Transverse colon (tissue), 4 donors: ENCODE results near the gene ZNF791. TPM values are rescaled to one million over a fixed set of nuclear protein-coding genes. Genes with fewer than 3 reads are reported as not detected.

Source experiments
- DNase-seq: peaks from one replicate; pipeline ENCODE4 v3.0.0-alpha.2; 2019
- H3K27ac ChIP-seq, 4 donors: fragments of 200-600 bp; sonication (generic); 2 replicates each; pipeline ENCODE4 v1.5.1; 2016 to 2018; ENCODE audit warnings: inconsistent platforms in 4 of 4
- H3K27me3 ChIP-seq: fragments of 200-600 bp; sonication (generic); 2 replicates; pipeline ENCODE4 v1.5.1; 2017; ENCODE audit warnings: inconsistent platforms
- H3K36me3 ChIP-seq, 4 donors: fragments of 200-600 bp; sonication (generic); 2 replicates each; pipeline ENCODE4 v1.5.1; 2017 to 2019; ENCODE audit warnings: inconsistent platforms in 4 of 4
- H3K4me1 ChIP-seq, 4 donors: fragments of 200-600 bp; sonication (generic); 2 replicates each; pipeline ENCODE4 v1.5.1; 2017 to 2020; ENCODE audit warnings: inconsistent platforms in 4 of 4
- H3K4me3 ChIP-seq, 4 donors: fragments of 200-600 bp; sonication (generic); 1 replicate in 1 of 4; 2 replicates in 3 of 4; pipeline versions ENCODE4 v1.5.1 to v1.6.1; 2017 to 2019; ENCODE audit warnings: inconsistent platforms in 4 of 4
- H3K9me3 ChIP-seq, 2 donors: fragments of 200-600 bp; sonication (generic); 2 replicates each; pipeline ENCODE4 v1.5.1; 2017 to 2019; ENCODE audit warnings: inconsistent platforms in 2 of 2
- EP300 ChIP-seq: sonication (generic); formaldehyde crosslinking; IDR thresholded peaks from one replicate; pipeline ENCODE4 v1.6.1; 2017; ENCODE audit warnings: antibody characterized with exemption, low read depth
- POLR2A ChIP-seq: fragments of 450-650 bp; IDR thresholded peaks from one replicate; pipeline ENCODE4 v1.6.1; 2016; ENCODE audit warnings: antibody characterized with exemption, mild to moderate bottlenecking, moderate library complexity
- POLR2AphosphoS5 ChIP-seq, 3 donors: sonication (generic); formaldehyde crosslinking; IDR thresholded peaks; one replicate each; pipeline ENCODE4 v1.6.1; 2016; ENCODE audit warnings: antibody characterized with exemption in 3 of 3
- WGBS, 2 donors: methylation state at CpG; one replicate each; pipeline ENCODE4 v1.1.5; 2018; ENCODE audit warnings: low coverage in 1 of 2; 5-methylcytosine and 5-hydroxymethylcytosine counted together
- in situ Hi-C, 4 donors: fragments of 200-750 bp; cut with MboI; loops; one replicate each; pipeline versions ENCODE4 v1.15.0 to v1.15.1; 2017; ENCODE audit warnings: low sequenced_read_pairs in 3 of 4, low pct_ligation_motif_present in 1 of 4, low pct_unique_long_range_greater_than_20kb in 1 of 4
- intact Hi-C: fragments of 100-400 bp; cut with DNase I; formaldehyde crosslinking; loops from one replicate; pipeline ENCODE4 v1.15.1; 2023; ENCODE audit warnings: low total_unique reads
- total RNA-seq, 4 donors: library from RNA; depleted of rRNA; stranded (reverse); fragments of >200 nt; gene quantifications; one replicate each; pipeline ENCODE4 v1.1.0, GENCODE V29; 2016
- TF ChIP-seq, protein P1 (sequence below), 5 experiments: fragments of 200-600 bp in 3 of 5; fragments of 450-650 bp in 2 of 5; sonication (generic) in 3 of 5; IDR thresholded peaks; 1 replicate in 2 of 5; 2 replicates in 3 of 5; pipeline ENCODE4 v1.5.1; 2016 to 2017; ENCODE audit warnings: antibody characterized with exemption in 5 of 5, inconsistent platforms in 3 of 5, mild to moderate bottlenecking in 2 of 5, moderate library complexity in 1 of 5

The ZNF791 gene
- total RNA-seq, 4 donors from 2014 or later = 17.5 to 83.0 (median 24.9) TPM

DNA sequence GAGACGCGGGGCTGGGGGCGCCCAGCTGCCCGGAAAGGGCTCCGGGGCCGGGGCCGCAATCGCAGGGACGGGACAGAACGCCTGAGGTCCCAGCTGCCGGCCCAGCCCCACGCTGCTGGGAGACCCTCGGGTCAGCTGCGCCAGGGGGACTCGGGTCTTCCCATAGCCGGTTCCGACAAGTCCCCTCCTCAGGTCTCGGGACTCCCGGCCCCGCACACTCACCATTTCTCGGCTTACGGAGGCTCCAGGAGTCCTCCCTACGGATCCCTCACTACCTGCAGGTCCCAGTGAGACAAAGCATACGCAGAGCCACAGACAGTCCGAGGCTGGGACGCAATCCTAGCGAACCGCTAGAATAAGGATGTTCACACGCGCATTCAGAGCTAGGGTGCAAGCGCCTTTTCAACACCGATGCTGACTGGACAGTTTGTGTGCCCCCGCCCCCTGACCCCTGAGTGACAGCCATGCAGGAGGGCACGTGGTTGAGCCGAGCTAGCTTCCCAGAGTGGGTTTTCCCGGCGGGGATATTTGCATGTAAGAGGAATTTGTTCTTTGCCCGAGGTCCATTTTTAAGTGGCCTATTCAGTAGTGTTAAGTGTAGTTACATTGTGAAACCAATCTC lies 13.7 kb upstream of the ZNF791 start:
- no peak for DNase-seq
- 40 to 89% methylated on average over 1 to 38 of the region's 38 CpGs for WGBS, 2 donors
- Histone ChIP-seq H3K27ac (no peak overlapping the region), H3K27me3 (no peaks in the 10 kb centered on the region), H3K4me1 (no peaks in the 10 kb centered on the region), H3K9me3 (no peaks in the 10 kb centered on the region), H3K36me3 (no peaks in the 10 kb centered on the region), H3K4me3 (no peak overlapping the region)
- intact Hi-C loops = no loop called here
- in situ Hi-C loops = no loop called here
- TF ChIP-seq POLR2AphosphoS5 (IDR thresholded peaks at IDR 0.05) (no peak), POLR2A (no peak), EP300 (no peak)
- TF ChIP-seq, protein P1, sequence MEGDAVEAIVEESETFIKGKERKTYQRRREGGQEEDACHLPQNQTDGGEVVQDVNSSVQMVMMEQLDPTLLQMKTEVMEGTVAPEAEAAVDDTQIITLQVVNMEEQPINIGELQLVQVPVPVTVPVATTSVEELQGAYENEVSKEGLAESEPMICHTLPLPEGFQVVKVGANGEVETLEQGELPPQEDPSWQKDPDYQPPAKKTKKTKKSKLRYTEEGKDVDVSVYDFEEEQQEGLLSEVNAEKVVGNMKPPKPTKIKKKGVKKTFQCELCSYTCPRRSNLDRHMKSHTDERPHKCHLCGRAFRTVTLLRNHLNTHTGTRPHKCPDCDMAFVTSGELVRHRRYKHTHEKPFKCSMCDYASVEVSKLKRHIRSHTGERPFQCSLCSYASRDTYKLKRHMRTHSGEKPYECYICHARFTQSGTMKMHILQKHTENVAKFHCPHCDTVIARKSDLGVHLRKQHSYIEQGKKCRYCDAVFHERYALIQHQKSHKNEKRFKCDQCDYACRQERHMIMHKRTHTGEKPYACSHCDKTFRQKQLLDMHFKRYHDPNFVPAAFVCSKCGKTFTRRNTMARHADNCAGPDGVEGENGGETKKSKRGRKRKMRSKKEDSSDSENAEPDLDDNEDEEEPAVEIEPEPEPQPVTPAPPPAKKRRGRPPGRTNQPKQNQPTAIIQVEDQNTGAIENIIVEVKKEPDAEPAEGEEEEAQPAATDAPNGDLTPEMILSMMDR (IDR thresholded peaks at IDR 0.05) = no peak

DNA sequence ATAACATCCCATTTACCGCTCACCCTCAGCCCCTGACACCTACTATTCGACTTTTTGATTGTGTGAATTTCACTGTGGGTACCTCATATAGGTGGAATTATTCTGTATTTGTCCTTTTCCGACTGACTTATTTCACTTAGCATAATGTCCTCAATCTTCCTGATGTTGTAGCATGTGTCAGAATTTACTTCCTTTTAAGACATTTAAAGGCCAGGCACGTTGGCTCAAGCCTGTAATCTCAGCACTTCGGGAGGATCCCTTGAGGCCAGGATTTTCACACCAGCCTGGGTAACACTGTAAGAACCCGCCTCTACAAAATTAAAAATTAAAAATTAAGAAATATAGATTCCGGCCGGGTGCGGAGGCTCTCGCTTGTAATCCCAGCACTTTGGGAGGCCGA lies 13.1 kb upstream of the ZNF791 start:
- TF ChIP-seq POLR2AphosphoS5 (IDR thresholded peaks at IDR 0.05) (no peak), POLR2A (no peak), EP300 (no peak)
- TF ChIP-seq, protein P1 (IDR thresholded peaks at IDR 0.05) = no peak
- intact Hi-C loops = no loop called here

DNA sequence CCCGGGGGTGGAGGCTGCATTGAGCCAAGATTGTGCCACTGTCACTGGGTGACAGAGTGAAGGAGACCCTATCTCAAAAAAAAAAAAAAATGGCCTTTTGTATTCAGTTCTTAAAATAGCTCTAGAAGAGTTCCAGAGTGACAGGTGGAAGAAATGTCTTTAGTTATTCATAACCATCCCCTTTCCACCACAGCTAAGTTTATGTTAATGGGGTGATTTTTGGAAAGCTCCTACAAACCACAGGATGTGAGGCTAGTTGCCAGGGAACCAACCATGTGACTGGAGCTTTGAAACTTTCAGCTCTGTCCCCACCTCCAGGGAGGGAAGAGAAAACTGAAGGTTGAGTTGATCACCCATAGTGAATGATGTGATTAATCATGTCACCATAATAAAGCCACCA lies 7.0 kb upstream of the ZNF791 start:
- DNase-seq = peak; percentile 17
- no peak for TF ChIP-seq POLR2AphosphoS5 (IDR thresholded peaks at IDR 0.05)
- TF ChIP-seq, protein P1 (IDR thresholded peaks at IDR 0.05) = no peak
- TF ChIP-seq EP300 = no peak
- TF ChIP-seq POLR2A = no peak
- intact Hi-C loops (no loop called here), in situ Hi-C loops (no loop called here)
- Histone ChIP-seq H3K4me1 (no peaks in the 10 kb centered on the region), H3K27me3 (no peaks in the 10 kb centered on the region), H3K36me3 (peaks cover 0 to 11% (median 3%) of the 10 kb centered on the region in 4 donors), H3K4me3 (no peak overlapping the region), H3K9me3 (no peaks in the 10 kb centered on the region), H3K27ac (no peak overlapping the region)
- 100% methylated on average over 1 of the region's 1 CpG; no CpG with 5 or more reads in 1 of the 2 donors for WGBS, 2 donors

More for the DNA sequence above, 13.1 kb upstream of the ZNF791 start:
- H3K4me1 ChIP-seq = no peaks in the 10 kb centered on the region
- no peak overlapping the region for H3K27ac ChIP-seq
- WGBS, 2 donors = 88 to 91% methylated on average over 9 to 11 of the region's 11 CpGs
- in situ Hi-C loops = no loop called here
- no peak for DNase-seq
- no peak overlapping the region for H3K4me3 ChIP-seq
- H3K27me3 ChIP-seq = no peaks in the 10 kb centered on the region
- no peaks in the 10 kb centered on the region for H3K9me3 ChIP-seq
- peaks cover 0 to under 1% (median 0%) of the 10 kb centered on the region in 4 donors for H3K36me3 ChIP-seq

DNA sequence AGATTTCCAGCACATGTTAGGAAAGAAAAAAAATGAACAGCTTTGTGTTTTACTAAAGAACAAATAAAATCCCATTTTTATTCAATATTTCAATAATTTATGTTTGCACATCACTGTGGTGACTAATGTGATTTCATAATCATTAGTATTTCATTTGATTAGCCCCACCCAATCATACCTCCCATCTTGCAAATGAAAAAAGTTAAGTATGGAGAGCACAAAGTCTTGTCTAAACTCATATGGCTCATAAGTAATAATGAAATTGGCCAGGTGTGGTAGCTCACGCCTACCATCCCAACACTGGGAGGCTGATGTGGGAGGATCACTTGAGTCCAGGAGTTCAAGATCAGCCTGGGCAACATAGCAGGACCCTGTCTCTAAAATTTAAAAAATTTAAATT lies 3.9 kb upstream of the ZNF791 start:
- no peak for DNase-seq
- Histone ChIP-seq H3K36me3 (peaks cover 0 to 11% (median 3%) of the 10 kb centered on the region in 4 donors), H3K27ac (no peak overlapping the region), H3K27me3 (no peaks in the 10 kb centered on the region), H3K4me1 (peaks cover 0 to 14% (median 9%) of the 10 kb centered on the region in 4 donors), H3K9me3 (no peaks in the 10 kb centered on the region), H3K4me3 (no peak overlapping the region)
- in situ Hi-C loops = no loop called here
- intact Hi-C loops = no loop called here
- TF ChIP-seq, protein P1 (IDR thresholded peaks at IDR 0.05) = no peak
- TF ChIP-seq EP300 (no peak), POLR2A (no peak), POLR2AphosphoS5 (IDR thresholded peaks at IDR 0.05) (no peak)
- 93 to 100% methylated on average over 1 of the region's 1 CpG for WGBS, 2 donors
